RWPE2 (cell line): ENCODE measurements around the gene PHACTR1.

Source experiments
- ATAC-seq: fragments of 200-7000 bp; cut with Tn5 transposase; 3 replicates; pipeline ENCODE4 v1.9.1; 2021; ENCODE audit warnings: low read depth
- DNase-seq: peaks from one replicate; pipeline ENCODE4 v3.0.0-alpha.2; 2020; ENCODE audit warnings: low spot score
- H3K27ac ChIP-seq: fragments of 450-650 bp; 2 replicates; pipeline ENCODE4 v1.5.1; 2017; ENCODE audit warnings: mild to moderate bottlenecking; ENCODE audit not compliant: poor library complexity, severe bottlenecking
- H3K27me3 ChIP-seq: fragments of 250-450 bp; sonication (Bioruptor Pico); 2 replicates; pipeline ENCODE4 v1.5.1; 2021; ENCODE audit warnings: mild to moderate bottlenecking, moderate library complexity; ENCODE audit not compliant: insufficient read depth, poor library complexity, severe bottlenecking
- H3K36me3 ChIP-seq: fragments of 250-450 bp; sonication (Bioruptor Pico); 2 replicates; pipeline ENCODE4 v1.5.1; 2020; ENCODE audit warnings: low read depth, mild to moderate bottlenecking, moderate library complexity
- H3K4me1 ChIP-seq: fragments of 250-450 bp; sonication (Bioruptor Pico); 2 replicates; pipeline ENCODE4 v1.5.1; 2021; ENCODE audit warnings: mild to moderate bottlenecking, moderate library complexity; ENCODE audit not compliant: insufficient read depth, poor library complexity, severe bottlenecking
- H3K4me3 ChIP-seq: fragments of 250-450 bp; sonication (Bioruptor Pico); 2 replicates; pipeline ENCODE4 v1.5.1; 2021; ENCODE audit warnings: mild to moderate bottlenecking, moderate library complexity; ENCODE audit not compliant: severe bottlenecking
- H3K9me3 ChIP-seq: fragments of 250-450 bp; sonication (Bioruptor Pico); 2 replicates; pipeline ENCODE4 v1.5.1; 2021; ENCODE audit warnings: mild to moderate bottlenecking, moderate library complexity; ENCODE audit not compliant: severe bottlenecking
- TF ChIP-seq, protein P1 (sequence below): fragments of 450-650 bp; IDR thresholded peaks from one replicate; pipeline ENCODE4 v1.5.1; 2017; ENCODE audit warnings: mild to moderate bottlenecking, moderate library complexity; ENCODE audit not compliant: poor library complexity, severe bottlenecking

PHACTR1 gene

GRCh38 chr6:13147376-13147775 lies 430.8 kb downstream of the PHACTR1 start:
- TF ChIP-seq, protein P1, sequence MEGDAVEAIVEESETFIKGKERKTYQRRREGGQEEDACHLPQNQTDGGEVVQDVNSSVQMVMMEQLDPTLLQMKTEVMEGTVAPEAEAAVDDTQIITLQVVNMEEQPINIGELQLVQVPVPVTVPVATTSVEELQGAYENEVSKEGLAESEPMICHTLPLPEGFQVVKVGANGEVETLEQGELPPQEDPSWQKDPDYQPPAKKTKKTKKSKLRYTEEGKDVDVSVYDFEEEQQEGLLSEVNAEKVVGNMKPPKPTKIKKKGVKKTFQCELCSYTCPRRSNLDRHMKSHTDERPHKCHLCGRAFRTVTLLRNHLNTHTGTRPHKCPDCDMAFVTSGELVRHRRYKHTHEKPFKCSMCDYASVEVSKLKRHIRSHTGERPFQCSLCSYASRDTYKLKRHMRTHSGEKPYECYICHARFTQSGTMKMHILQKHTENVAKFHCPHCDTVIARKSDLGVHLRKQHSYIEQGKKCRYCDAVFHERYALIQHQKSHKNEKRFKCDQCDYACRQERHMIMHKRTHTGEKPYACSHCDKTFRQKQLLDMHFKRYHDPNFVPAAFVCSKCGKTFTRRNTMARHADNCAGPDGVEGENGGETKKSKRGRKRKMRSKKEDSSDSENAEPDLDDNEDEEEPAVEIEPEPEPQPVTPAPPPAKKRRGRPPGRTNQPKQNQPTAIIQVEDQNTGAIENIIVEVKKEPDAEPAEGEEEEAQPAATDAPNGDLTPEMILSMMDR: no peak
- DNase-seq (no peak), ATAC-seq (no peak)
- H3K9me3 ChIP-seq: peaks cover 2% of the 10 kb centered on the region
- no peak overlapping the region for H3K27ac ChIP-seq
- no peak overlapping the region for H3K4me3 ChIP-seq
- H3K4me1 ChIP-seq: no peaks in the 10 kb centered on the region
- peaks cover 11% of the 10 kb centered on the region for H3K27me3 ChIP-seq
- H3K36me3 ChIP-seq: no peaks in the 10 kb centered on the region

DNA sequence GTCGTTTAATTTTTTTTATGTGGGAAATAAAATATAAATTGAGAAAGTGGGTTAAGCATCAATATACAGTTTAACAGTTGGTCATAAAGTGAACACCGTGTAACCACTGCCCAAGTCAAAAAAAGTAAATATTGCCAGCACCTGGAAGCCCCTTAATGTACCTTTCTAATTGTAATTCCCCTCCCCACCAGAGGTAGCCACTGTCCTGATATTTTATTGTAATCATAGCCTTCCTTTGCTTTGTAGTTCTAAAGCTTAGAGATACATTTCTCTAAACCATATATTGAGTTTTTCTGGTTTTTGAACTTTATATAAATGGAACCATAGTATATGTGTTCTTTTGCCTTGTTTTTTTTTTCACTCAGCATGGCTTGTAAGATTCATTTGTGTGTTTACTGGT lies 431.2 kb downstream of the PHACTR1 start:
- DNase-seq: no peak
- H3K27me3 ChIP-seq: peaks cover 11% of the 10 kb centered on the region
- no peak overlapping the region for H3K4me3 ChIP-seq
- ATAC-seq: no peak
- TF ChIP-seq, protein P1: no peak
- no peaks in the 10 kb centered on the region for H3K4me1 ChIP-seq
- H3K9me3 ChIP-seq: peaks cover 2% of the 10 kb centered on the region
- H3K36me3 ChIP-seq: no peaks in the 10 kb centered on the region
- no peak overlapping the region for H3K27ac ChIP-seq

GRCh38 chr6:13152764-13153163 lies 436.2 kb downstream of the PHACTR1 start:
- H3K9me3 ChIP-seq: no peaks in the 10 kb centered on the region
- DNase-seq (no peak), ATAC-seq (no peak)
- H3K36me3 ChIP-seq: no peaks in the 10 kb centered on the region
- no peak overlapping the region for H3K27ac ChIP-seq
- H3K4me3 ChIP-seq: no peak overlapping the region
- TF ChIP-seq, protein P1: no peak
- H3K27me3 ChIP-seq: no peaks in the 10 kb centered on the region
- no peaks in the 10 kb centered on the region for H3K4me1 ChIP-seq

GRCh38 chr6:13156381-13156780 lies 439.8 kb downstream of the PHACTR1 start:
- ATAC-seq (no peak), DNase-seq (no peak)
- no peak overlapping the region for H3K4me3 ChIP-seq
- no peaks in the 10 kb centered on the region for H3K4me1 ChIP-seq
- H3K27me3 ChIP-seq: no peaks in the 10 kb centered on the region
- no peaks in the 10 kb centered on the region for H3K36me3 ChIP-seq
- TF ChIP-seq, protein P1: no peak
- no peak overlapping the region for H3K27ac ChIP-seq
- no peaks in the 10 kb centered on the region for H3K9me3 ChIP-seq

- no peak overlapping the region for H3K4me3 ChIP-seq
- H3K27me3 ChIP-seq: no peaks in the 10 kb centered on the region
- H3K27ac ChIP-seq: no peak overlapping the region
- no peaks in the 10 kb centered on the region for H3K36me3 ChIP-seq
- ATAC-seq (no peak), DNase-seq (no peak)
- no peaks in the 10 kb centered on the region for H3K4me1 ChIP-seq
- TF ChIP-seq, protein P1: no peak
- H3K9me3 ChIP-seq: no peaks in the 10 kb centered on the region
Measured at GRCh38 chr6:13157293-13157692, 440.7 kb downstream of the PHACTR1 start.
